D721Med (cell line): ENCODE results near the gene AURKB.
"Not testable (repeated sequence)": the region's sequence is repeated elsewhere in the genome, so short reads cannot be mapped to it uniquely, and the experiment has no call there.

Source experiments
- DNase-seq: peaks from one replicate; pipeline ENCODE4 v3.0.0; 2011; ENCODE audit warnings: low spot score; ENCODE audit not compliant: insufficient read length
- FAIRE-seq: peaks from 2 replicates; lab custom pipeline; 2011; peaks lifted over from hg19 to GRCh38; lab: Jason Lieb, UNC
- TF ChIP-seq, protein P1 (sequence below): IDR thresholded peaks from 2 replicates; pipeline ENCODE4 v1.5.1; 2012; ENCODE audit warnings: mild to moderate bottlenecking, control low read depth; ENCODE audit not compliant: insufficient read depth; ENCODE audit errors: missing control alignments

AURKB gene

DNA sequence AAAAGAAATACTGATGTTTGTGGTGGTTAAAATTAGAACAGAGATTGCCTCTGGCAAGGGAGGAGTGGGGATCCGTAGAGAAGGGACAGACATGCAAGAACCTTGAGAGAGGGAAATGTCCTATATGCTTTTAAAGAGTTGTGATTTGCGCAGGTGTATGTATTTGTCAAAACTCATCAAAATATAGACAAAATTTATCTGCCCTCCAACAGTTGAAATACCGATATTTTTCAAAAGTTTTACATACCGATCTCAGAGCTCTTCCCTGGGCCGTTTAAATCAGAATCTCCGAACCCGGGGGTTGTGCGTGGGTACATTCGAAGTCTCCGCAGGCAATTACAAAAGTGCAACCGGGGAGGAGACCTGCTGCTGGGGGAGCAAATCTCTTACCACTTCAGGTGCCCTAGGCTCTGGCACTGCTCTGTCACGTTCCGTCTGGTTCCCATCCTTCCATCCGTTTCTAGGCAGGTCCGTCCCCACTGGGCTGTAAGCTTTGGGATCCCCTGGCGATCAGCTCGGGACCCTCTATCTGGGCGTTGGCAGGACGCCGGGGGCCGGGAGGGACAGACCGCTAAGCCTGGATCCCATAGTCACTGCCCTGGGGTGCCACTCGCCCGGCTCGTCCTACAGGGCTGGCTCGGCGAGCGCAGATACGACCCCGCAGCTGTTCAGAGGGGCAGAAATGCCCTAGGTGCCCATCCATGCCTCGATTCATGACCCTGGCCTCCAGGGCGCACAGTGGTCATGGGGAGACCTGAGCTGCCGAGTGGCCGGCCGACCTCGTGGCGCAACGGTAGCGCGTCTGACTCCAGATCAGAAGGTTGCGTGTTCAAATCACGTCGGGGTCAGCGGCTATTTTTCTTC is 24.6 kb downstream of the AURKB start:
- TF ChIP-seq, protein P1, sequence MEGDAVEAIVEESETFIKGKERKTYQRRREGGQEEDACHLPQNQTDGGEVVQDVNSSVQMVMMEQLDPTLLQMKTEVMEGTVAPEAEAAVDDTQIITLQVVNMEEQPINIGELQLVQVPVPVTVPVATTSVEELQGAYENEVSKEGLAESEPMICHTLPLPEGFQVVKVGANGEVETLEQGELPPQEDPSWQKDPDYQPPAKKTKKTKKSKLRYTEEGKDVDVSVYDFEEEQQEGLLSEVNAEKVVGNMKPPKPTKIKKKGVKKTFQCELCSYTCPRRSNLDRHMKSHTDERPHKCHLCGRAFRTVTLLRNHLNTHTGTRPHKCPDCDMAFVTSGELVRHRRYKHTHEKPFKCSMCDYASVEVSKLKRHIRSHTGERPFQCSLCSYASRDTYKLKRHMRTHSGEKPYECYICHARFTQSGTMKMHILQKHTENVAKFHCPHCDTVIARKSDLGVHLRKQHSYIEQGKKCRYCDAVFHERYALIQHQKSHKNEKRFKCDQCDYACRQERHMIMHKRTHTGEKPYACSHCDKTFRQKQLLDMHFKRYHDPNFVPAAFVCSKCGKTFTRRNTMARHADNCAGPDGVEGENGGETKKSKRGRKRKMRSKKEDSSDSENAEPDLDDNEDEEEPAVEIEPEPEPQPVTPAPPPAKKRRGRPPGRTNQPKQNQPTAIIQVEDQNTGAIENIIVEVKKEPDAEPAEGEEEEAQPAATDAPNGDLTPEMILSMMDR = no peak
- no peak for DNase-seq
- FAIRE-seq = no peak

- DNase-seq (no peak), FAIRE-seq (no peak)
- TF ChIP-seq, protein P1 = no peak
These were observed 33.2 kb downstream of the AURKB start for GRCh38 chr17:8176998-8177731.

DNA sequence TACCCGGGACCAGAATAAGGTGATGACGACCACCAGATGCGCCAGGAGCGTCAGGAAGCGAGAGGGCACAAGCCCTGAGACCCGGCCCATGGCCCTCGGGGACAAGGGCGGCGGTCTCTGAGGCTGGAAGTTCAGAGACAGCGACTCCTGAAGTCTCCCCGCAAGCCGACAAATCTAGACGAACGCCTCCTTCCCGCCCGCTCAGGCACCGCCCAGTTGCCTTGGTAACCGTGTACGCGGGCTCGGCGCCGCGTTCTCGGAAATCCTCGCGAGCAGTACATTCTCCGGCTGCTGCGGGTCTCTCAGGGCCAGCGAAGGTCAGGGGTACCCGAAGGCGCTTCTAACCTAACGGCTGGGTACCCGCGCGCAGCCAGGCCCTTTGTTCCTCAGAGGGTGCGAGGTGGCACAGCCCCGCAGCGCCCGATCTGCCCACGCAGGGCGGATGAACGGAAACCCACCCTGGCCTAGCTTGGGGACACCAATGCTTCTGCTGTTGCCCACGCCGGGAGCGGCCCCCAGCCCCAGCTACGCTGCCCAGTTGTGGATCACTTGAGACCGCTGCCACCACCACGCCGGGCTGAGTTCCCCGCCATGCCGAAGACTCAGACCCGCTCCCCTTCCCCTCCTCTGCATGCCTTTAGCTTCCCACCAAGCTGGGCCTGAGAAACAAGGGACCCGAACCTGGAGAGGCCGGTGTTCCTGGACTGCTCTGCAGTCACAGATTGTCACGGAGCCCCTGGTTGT is 34.0 kb downstream of the AURKB start, which contains the start of gene TMEM107:
TMEM107 (minus strand) TSS at position 184 of the 744 bp plus-strand sequence; CDS start at position 90, 94 bp downstream.
- FAIRE-seq (no peak), DNase-seq (peak; percentile 81)
- TF ChIP-seq, protein P1 = no peak

GRCh38 chr17:8175795-8176196 is 34.6 kb downstream of the AURKB start:
- FAIRE-seq (no peak), DNase-seq (no peak)
- TF ChIP-seq, protein P1 = no peak

- TF ChIP-seq, protein P1 = no peak
- no peak for DNase-seq
These were observed 36.5 kb downstream of the AURKB start for GRCh38 chr17:8173871-8174322.

DNA sequence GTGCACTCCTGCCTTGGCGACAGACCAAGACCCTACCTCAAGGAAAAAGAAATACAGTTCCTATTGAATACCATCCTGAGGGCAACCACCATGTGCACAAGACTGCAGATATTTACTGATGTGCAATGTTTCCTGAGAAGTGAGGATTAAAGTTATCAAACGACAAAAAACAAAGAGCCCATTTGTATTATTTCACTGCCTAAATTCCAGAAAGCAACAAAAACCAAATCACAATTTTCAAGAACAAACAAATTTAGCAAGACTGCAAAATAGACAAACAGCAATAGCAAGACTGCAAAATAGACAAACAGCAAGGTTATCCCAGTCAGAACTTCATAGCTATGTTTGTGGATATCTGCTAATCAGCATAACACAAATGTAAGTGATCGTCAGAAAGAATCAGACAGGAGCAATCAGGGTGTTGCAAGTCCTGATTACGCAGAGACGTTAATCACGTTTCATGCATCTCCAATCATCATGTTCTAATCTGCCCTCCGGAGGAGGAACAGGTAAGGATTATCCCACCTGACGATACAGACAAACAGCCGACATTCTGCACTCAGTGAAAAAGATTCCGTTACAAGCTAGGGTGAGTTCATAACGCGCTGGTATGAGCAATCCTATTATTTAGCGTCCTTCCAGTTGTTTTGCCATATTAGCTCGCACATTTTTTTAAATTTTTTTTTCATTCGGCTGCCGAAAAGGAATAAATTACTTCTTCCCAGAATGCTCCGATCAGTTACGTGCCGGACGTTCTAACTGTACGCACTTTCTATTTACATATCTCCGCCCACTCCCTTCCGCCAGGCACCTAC is 37.1 kb downstream of the AURKB start:
- FAIRE-seq = peak; percentile 53

More at GRCh38 chr17:8173871-8174322, 36.5 kb downstream of the AURKB start:
- FAIRE-seq = no peak

DNA sequence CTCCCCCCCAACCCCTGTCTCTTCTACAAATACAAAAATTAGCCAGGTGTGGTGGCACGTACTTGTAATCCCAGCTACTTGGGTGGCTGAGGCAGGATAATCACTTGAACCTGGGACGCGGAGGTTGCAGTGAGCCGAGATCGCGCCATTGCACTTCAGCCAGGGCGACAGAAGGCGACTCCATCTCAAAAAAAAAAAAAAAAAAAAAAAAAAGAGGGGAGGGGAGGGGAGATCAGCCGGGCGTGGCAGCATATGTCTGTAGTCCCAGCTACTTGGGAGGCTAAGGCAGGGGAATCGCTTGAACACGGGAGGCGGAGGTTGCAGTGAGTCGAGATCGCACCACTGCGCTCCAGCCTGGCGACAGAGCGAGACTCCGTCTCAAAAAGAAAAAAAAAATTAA is 40.2 kb downstream of the AURKB start:
- DNase-seq, FAIRE-seq: not testable (repeated sequence)

More for the DNA sequence above, 37.1 kb downstream of the AURKB start:
- DNase-seq = no peak
- TF ChIP-seq, protein P1 = no peak
